ENCODE measurements around the gene PCDHGA5.

GRCh38 chr5:141371572-141372475 lies 7.9 kb downstream of the PCDHGA5 start:
- TF ChIP-seq, protein P1, sequence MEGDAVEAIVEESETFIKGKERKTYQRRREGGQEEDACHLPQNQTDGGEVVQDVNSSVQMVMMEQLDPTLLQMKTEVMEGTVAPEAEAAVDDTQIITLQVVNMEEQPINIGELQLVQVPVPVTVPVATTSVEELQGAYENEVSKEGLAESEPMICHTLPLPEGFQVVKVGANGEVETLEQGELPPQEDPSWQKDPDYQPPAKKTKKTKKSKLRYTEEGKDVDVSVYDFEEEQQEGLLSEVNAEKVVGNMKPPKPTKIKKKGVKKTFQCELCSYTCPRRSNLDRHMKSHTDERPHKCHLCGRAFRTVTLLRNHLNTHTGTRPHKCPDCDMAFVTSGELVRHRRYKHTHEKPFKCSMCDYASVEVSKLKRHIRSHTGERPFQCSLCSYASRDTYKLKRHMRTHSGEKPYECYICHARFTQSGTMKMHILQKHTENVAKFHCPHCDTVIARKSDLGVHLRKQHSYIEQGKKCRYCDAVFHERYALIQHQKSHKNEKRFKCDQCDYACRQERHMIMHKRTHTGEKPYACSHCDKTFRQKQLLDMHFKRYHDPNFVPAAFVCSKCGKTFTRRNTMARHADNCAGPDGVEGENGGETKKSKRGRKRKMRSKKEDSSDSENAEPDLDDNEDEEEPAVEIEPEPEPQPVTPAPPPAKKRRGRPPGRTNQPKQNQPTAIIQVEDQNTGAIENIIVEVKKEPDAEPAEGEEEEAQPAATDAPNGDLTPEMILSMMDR (IDR thresholded peaks at IDR 0.05), result no peak
- TF ChIP-seq POLR2A (IDR thresholded peaks at IDR 0.05), result no peak
